H1 (cell line): ENCODE data around the gene ATP11C.

Experiments used
- CREB1 ChIP-seq: IDR thresholded peaks from 2 replicates; pipeline ENCODE4 v1.6.1; 2012; ENCODE audit warnings: inconsistent platforms
- HDAC6 ChIP-seq: IDR thresholded peaks from one replicate; pipeline ENCODE4 v1.7.1; 2012; ENCODE audit warnings: low read depth, mild to moderate bottlenecking, inconsistent platforms, low read length, moderate library complexity
- POLR2A ChIP-seq, 2 experiments: IDR thresholded peaks; 1 replicate in 1 of 2; 2 replicates in 1 of 2; pipeline ENCODE4 v1.6.1; 2011; ENCODE audit warnings: low read depth in 2 of 2, low read length in 2 of 2, mild to moderate bottlenecking in 2 of 2; ENCODE audit errors: control extremely low read depth in 1 of 2
- RAD21 ChIP-seq, 2 experiments: IDR thresholded peaks in 1 of 2; conservative IDR thresholded peaks in 1 of 2; 2 replicates each; pipeline ENCODE4 v1.6.1; 2011; ENCODE audit warnings: low read depth in 2 of 2, low read length in 2 of 2, improper control_type of control experiment in 1 of 2, inconsistent platforms in 1 of 2, mild to moderate bottlenecking in 1 of 2, moderate library complexity in 1 of 2
- SP1 ChIP-seq: IDR thresholded peaks from 2 replicates; pipeline ENCODE4 v1.6.1; 2011; ENCODE audit warnings: low read depth, low read length
- TAF7 ChIP-seq: optimal IDR thresholded peaks from 2 replicates; pipeline ENCODE3; 2011; ENCODE audit warnings: low read depth, mild to moderate bottlenecking, inconsistent platforms, low read length, moderate library complexity, borderline replicate concordance
- ZNF274 ChIP-seq: IDR thresholded peaks from 2 replicates; pipeline ENCODE4 v1.7.0; 2012; ENCODE audit warnings: low read length, borderline replicate concordance; ENCODE audit errors: extremely low read depth
- TF ChIP-seq, protein P1 (sequence below), 3 experiments: IDR thresholded peaks; 1 replicate in 2 of 3; 2 replicates in 1 of 3; pipeline versions ENCODE4 v1.5.1 to v1.6.1; 2011; ENCODE audit warnings: low read length in 3 of 3, mild to moderate bottlenecking in 3 of 3, inconsistent platforms in 2 of 3, low read depth in 1 of 3, moderate library complexity in 1 of 3; ENCODE audit not compliant: insufficient read depth in 1 of 3; ENCODE audit errors: control extremely low read depth in 1 of 3

DNA sequence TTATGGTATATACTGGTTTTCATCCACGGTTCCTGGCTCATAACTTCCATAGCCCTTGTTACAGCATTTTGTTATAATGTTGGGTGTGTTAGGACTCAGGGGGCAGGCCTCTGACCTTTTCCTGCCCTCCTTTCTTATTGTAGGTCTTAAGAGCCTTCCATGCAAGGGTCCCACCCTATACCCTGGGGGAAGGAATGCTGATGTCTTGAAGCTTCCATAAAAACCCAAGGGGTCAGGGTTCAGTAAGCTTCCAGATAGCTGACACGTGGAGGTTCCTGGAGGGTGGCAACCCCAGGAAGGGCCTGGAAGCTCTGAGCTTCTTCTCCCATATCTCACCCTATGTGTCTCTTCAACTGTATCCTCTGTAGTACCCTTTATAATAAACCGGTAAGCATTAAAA, 29.6 kb downstream of the ATP11C start:
- no peak for TF ChIP-seq SP1
- TF ChIP-seq HDAC6, result no peak
- no peak for TF ChIP-seq RAD21 (IDR thresholded peaks at IDR 0.05 in 1 of 2, conservative IDR thresholded peaks at IDR 0.05 in 1 of 2; ENCODE audit: low read depth in 2 of 2, low read length in 2 of 2)
- no peak for TF ChIP-seq POLR2A (IDR thresholded peaks at IDR 0.05; ENCODE audit: control extremely low read depth in 1 of 2, low read depth in 2 of 2, low read length in 2 of 2)
- TF ChIP-seq TAF7, result no peak
- TF ChIP-seq, protein P1, sequence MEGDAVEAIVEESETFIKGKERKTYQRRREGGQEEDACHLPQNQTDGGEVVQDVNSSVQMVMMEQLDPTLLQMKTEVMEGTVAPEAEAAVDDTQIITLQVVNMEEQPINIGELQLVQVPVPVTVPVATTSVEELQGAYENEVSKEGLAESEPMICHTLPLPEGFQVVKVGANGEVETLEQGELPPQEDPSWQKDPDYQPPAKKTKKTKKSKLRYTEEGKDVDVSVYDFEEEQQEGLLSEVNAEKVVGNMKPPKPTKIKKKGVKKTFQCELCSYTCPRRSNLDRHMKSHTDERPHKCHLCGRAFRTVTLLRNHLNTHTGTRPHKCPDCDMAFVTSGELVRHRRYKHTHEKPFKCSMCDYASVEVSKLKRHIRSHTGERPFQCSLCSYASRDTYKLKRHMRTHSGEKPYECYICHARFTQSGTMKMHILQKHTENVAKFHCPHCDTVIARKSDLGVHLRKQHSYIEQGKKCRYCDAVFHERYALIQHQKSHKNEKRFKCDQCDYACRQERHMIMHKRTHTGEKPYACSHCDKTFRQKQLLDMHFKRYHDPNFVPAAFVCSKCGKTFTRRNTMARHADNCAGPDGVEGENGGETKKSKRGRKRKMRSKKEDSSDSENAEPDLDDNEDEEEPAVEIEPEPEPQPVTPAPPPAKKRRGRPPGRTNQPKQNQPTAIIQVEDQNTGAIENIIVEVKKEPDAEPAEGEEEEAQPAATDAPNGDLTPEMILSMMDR (IDR thresholded peaks at IDR 0.05; ENCODE audit: control extremely low read depth in 1 of 3, insufficient read depth in 1 of 3, low read depth in 1 of 3, low read length in 3 of 3), result no peak
- no peak for TF ChIP-seq ZNF274
- no peak for TF ChIP-seq CREB1
